CD4-positive, alpha-beta T cell treated with Interleukin-10 for 1 hour (primary cell): Measurements from ENCODE around the gene NEAT1.

Experiments used
- DNase-seq: peaks from one replicate; pipeline ENCODE4 v3.0.0-alpha.2; 2020

The NEAT1 gene

GRCh38 chr11:65488273-65489034, 65.9 kb downstream of the NEAT1 start:
- no peak for DNase-seq

- no peak for DNase-seq
These were observed 66.6 kb downstream of the NEAT1 start for GRCh38 chr11:65489035-65489705.

- no peak for DNase-seq
These were observed 67.2 kb downstream of the NEAT1 start for GRCh38 chr11:65489706-65490320.

- no peak for DNase-seq
These were observed 68.5 kb downstream of the NEAT1 start for GRCh38 chr11:65491163-65491465.

GRCh38 chr11:65491614-65492386, 69.2 kb downstream of the NEAT1 start:
- DNase-seq: no peak

GRCh38 chr11:65492387-65492636, 69.7 kb downstream of the NEAT1 start:
- DNase-seq: no peak

- DNase-seq: no peak
These were observed 70.2 kb downstream of the NEAT1 start for GRCh38 chr11:65492637-65493366.

GRCh38 chr11:65493367-65494176, 71.0 kb downstream of the NEAT1 start:
- no peak for DNase-seq
